CD4-positive, alpha-beta T cell (primary cell): ENCODE results near the gene SUMF2. TPM values are rescaled to one million over a fixed set of nuclear protein-coding genes. Genes with fewer than 3 reads are reported as not detected.

Source experiments
- ATAC-seq: fragments of 200-7000 bp; cut with Tn5 transposase; one replicate; pipeline ENCODE4 v1.10.0; 2022; ENCODE audit warnings: mild to moderate bottlenecking; ENCODE audit not compliant: poor library complexity
- CTCF ChIA-PET: fragments of 350-600 bp; sonication (Branson Sonifier 250); formaldehyde crosslinking; loops from one replicate; lab custom pipeline; 2021; ENCODE audit warnings: antibody characterized with exemption, inconsistent platforms; lab: Charles Lee
- POLR2A ChIA-PET: fragments of 350-600 bp; sonication (Branson Sonifier 250); formaldehyde crosslinking; loops from one replicate; lab custom pipeline; 2021; ENCODE audit warnings: antibody characterized with exemption, inconsistent platforms; lab: Charles Lee
- DNase-seq, 14 experiments: peaks; one replicate each; pipeline ENCODE4 v3.0.0-alpha.2; 2013 to 2020; ENCODE audit warnings: mixed read lengths in 2 of 14
- H3K27ac ChIP-seq, 2 donors: one replicate each; pipeline versions ENCODE4 v1.5.1 to v1.7.0; 2013; ENCODE audit warnings: low read length in 2 of 2, low read depth in 1 of 2, mild to moderate bottlenecking in 1 of 2
- H3K27me3 ChIP-seq, 2 experiments: 1 replicate in 1 of 2; 2 replicates in 1 of 2; pipeline versions ENCODE4 v1.6.1 to v1.7.0; 2013; ENCODE audit warnings: low read length in 2 of 2, control low read depth in 1 of 2, mild to moderate bottlenecking in 1 of 2, moderate library complexity in 1 of 2; ENCODE audit not compliant: insufficient read depth in 2 of 2, control insufficient read depth in 1 of 2
- H3K36me3 ChIP-seq: one replicate; pipeline ENCODE4 v1.6.1; 2013; ENCODE audit warnings: low read length, control low read depth; ENCODE audit not compliant: insufficient read depth
- H3K4me1 ChIP-seq: one replicate; pipeline ENCODE4 v1.6.1; 2013; ENCODE audit warnings: low read length, control low read depth; ENCODE audit not compliant: insufficient read depth
- H3K4me3 ChIP-seq: one replicate; pipeline ENCODE4 v1.5.1; 2013; ENCODE audit warnings: mild to moderate bottlenecking, low read length, moderate library complexity
- H3K9me3 ChIP-seq, 2 experiments: 1 replicate in 1 of 2; 2 replicates in 1 of 2; pipeline versions ENCODE4 v1.6.1 to v1.7.0; 2013; ENCODE audit warnings: low read length in 2 of 2, mild to moderate bottlenecking in 2 of 2, control low read depth in 1 of 2, moderate library complexity in 1 of 2; ENCODE audit not compliant: control insufficient read depth in 1 of 2, insufficient read depth in 1 of 2
- H3K27ac Mint-ChIP-seq: one replicate; pipeline ENCODE4 v1.8.0; 2020; ENCODE audit warnings: mixed read lengths
- H3K27me3 Mint-ChIP-seq: one replicate; pipeline ENCODE4 v1.8.0; 2021; ENCODE audit warnings: mixed read lengths
- H3K36me3 Mint-ChIP-seq: one replicate; pipeline ENCODE4 v1.8.0; 2021; ENCODE audit warnings: low read depth, mixed read lengths
- H3K4me1 Mint-ChIP-seq: one replicate; pipeline ENCODE4 v1.8.0; 2021; ENCODE audit warnings: low read depth, mixed read lengths
- H3K4me3 Mint-ChIP-seq: one replicate; pipeline ENCODE4 v1.8.0; 2020; ENCODE audit warnings: mild to moderate bottlenecking, mixed read lengths
- H3K9me3 Mint-ChIP-seq: one replicate; pipeline ENCODE4 v1.8.0; 2020; ENCODE audit warnings: mixed read lengths
- intact Hi-C, 2 experiments: fragments of 100-400 bp; cut with DNase I in 1 of 2; cut with micrococcal nuclease in 1 of 2; formaldehyde crosslinking; loops; one replicate each; pipeline versions ENCODE4 v1.15.1 to v1.9.0; 2023 to 2025; cut with DNase I, micrococcal nuclease
- total RNA-seq, 174 experiments: library from RNA in 2 of 174; stranded (reverse) in 2 of 174; gene quantifications; one replicate each; pipeline ENCODE4 v1.2.3 and lab custom pipeline; 2021 to 2026
- TF ChIP-seq, protein P1 (sequence below): fragments of 200-600 bp; IDR thresholded peaks from one replicate; pipeline ENCODE4 v1.8.0; 2022; ENCODE audit warnings: antibody characterized with exemption, mild to moderate bottlenecking

SUMF2 gene
- total RNA-seq, 2 experiments from 2014 or later, result 95.8 to 102 TPM

DNA sequence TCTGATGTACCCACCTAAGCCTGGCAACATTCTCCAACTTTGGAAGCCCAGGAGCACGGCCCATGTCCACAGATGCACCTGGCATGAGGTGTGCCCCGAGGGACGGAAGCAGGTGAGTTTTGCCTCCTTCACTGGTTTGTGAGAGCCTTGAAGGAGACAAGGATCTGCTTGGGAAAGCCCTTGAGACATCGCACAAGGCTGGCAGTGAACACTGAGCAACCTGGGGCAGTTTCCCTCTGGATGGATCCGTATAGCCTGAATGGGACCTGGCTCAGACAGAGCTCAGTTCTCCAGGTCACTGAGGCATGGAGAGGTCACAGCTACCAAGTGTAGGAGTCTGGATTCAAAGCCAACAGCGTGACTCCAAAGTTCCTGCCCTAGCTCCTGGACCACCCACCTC is 60.9 kb downstream of the SUMF2 start:
- Mint-ChIP-seq H3K4me1 (no peaks in the 10 kb centered on the region), H3K27me3 (no peaks in the 10 kb centered on the region), H3K27ac (no peak overlapping the region), H3K36me3 (no peaks in the 10 kb centered on the region), H3K9me3 (no peaks in the 10 kb centered on the region), H3K4me3 (no peak overlapping the region)
- TF ChIP-seq, protein P1, sequence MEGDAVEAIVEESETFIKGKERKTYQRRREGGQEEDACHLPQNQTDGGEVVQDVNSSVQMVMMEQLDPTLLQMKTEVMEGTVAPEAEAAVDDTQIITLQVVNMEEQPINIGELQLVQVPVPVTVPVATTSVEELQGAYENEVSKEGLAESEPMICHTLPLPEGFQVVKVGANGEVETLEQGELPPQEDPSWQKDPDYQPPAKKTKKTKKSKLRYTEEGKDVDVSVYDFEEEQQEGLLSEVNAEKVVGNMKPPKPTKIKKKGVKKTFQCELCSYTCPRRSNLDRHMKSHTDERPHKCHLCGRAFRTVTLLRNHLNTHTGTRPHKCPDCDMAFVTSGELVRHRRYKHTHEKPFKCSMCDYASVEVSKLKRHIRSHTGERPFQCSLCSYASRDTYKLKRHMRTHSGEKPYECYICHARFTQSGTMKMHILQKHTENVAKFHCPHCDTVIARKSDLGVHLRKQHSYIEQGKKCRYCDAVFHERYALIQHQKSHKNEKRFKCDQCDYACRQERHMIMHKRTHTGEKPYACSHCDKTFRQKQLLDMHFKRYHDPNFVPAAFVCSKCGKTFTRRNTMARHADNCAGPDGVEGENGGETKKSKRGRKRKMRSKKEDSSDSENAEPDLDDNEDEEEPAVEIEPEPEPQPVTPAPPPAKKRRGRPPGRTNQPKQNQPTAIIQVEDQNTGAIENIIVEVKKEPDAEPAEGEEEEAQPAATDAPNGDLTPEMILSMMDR, result no peak
- no peaks in the 10 kb centered on the region for H3K4me1 ChIP-seq
- intact Hi-C loops, result no loop called here
- no peak overlapping the region for H3K4me3 ChIP-seq
- H3K27me3 ChIP-seq, result no peaks in the 10 kb centered on the region
- H3K9me3 ChIP-seq, result no peaks in the 10 kb centered on the region
- H3K36me3 ChIP-seq, result no peaks in the 10 kb centered on the region
- ChIA-PET CTCF (no interaction called here), POLR2A (no interaction called here)
- H3K27ac ChIP-seq, result no peak overlapping the region
- no peak for DNase-seq
- ATAC-seq, result no peak

DNA sequence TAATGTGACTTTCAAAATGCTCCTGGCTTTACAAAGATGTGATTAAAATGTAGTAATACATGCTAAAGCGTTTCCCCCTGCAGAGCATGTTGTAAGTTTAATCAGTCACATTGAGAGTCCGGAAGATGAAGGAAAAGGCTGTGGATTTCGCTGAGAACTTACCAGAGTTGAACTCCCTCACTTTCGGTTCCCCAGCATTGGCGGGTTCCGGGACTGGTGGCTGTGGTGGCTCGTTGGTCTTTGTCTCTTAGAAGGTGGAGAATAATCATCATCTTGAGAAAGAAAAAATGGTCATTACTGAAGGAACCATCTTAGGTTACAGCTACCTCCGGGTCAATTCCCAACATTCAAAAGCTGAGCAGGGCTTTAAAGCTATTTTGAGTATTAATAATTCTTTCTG is 61.7 kb downstream of the SUMF2 start:
- H3K9me3 ChIP-seq, result no peaks in the 10 kb centered on the region
- intact Hi-C loops, result no loop called here
- Mint-ChIP-seq H3K4me3 (no peak overlapping the region), H3K4me1 (no peaks in the 10 kb centered on the region), H3K27me3 (no peaks in the 10 kb centered on the region), H3K36me3 (no peaks in the 10 kb centered on the region), H3K9me3 (no peaks in the 10 kb centered on the region), H3K27ac (no peak overlapping the region)
- H3K4me1 ChIP-seq, result no peaks in the 10 kb centered on the region
- ATAC-seq, result no peak
- TF ChIP-seq, protein P1, result no peak
- no peak overlapping the region for H3K27ac ChIP-seq
- H3K36me3 ChIP-seq, result no peaks in the 10 kb centered on the region
- ChIA-PET POLR2A (no interaction called here), CTCF (no interaction called here)
- H3K27me3 ChIP-seq, result no peaks in the 10 kb centered on the region
- DNase-seq, result no peak
- no peak overlapping the region for H3K4me3 ChIP-seq

DNA sequence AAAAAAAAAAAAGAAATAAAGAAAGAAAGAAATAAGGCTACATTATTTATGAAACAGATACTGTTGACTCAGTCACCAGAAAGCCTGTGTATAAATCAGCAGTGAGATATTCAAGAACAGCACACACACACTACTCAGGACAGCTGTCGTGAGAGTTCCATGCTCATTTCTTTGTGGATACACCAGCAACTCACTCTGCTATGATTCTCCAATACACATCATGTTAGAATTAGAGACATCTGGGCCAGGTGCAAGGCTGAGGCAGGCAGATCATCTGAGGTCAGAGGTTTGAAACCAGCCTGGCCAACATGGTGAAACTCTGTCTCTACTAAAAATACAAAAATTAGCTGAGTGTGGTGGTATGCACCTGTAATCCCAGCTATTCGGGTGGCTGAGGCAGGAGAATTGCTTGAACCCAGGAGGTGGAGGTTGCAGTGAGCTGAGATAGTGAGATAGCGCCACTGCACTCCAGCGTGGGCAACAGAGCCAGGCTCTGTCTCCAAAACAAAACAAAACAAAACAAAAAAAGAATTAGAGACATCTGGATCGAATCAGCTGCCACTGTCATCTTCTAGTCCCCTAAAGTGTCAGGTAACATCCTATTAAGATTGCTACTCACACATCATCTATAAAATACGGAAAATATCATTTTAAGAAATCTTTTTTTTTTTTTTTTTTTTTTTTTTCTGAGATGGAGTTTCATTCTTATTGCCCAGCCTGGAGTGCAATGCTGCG is 63.3 kb downstream of the SUMF2 start:
- no peaks in the 10 kb centered on the region for H3K36me3 ChIP-seq
- Mint-ChIP-seq H3K36me3 (no peaks in the 10 kb centered on the region), H3K4me1 (no peaks in the 10 kb centered on the region), H3K27me3 (no peaks in the 10 kb centered on the region), H3K27ac (no peak overlapping the region), H3K4me3 (no peak overlapping the region), H3K9me3 (no peaks in the 10 kb centered on the region)
- H3K27me3 ChIP-seq, result no peaks in the 10 kb centered on the region
- ChIA-PET POLR2A (interaction anchor here (0.6 kb wide), 1 partner anchor 21 kb away, joined by 3 read pairs; the partner anchor contains the start of gene CHCHD2), CTCF (interaction anchor here (0.6 kb wide), 1 partner anchor 205 kb away, joined by 3 read pairs; no protein-coding TSS in a partner anchor)
- DNase-seq (no peak), ATAC-seq (no peak)
- H3K4me1 ChIP-seq, result no peaks in the 10 kb centered on the region
- H3K4me3 ChIP-seq, result no peak overlapping the region
- H3K27ac ChIP-seq, result no peak overlapping the region
- intact Hi-C loops, result no loop called here
- TF ChIP-seq, protein P1, result no peak
- H3K9me3 ChIP-seq, result no peaks in the 10 kb centered on the region

Other genes with a start within 250 kb of the SUMF2 start
- not detected for gene SEPTIN14, start 201.5 kb upstream of the SUMF2 start, total RNA-seq
- gene ZNF713, start 176.8 kb upstream of the SUMF2 start, total RNA-seq, result 1 to 10 TPM; 1.3 to 1.8 TPM
- 1 to 10 TPM; 6.7 to 6.9 TPM for gene MRPS17, start 112.4 kb upstream of the SUMF2 start, total RNA-seq
- 10 to 100 TPM; 40.7 to 45.9 TPM for gene NIPSNAP2, start 99.7 kb upstream of the SUMF2 start, total RNA-seq
- 1 to 10 TPM; 1.2 to 1.9 TPM for gene PSPH, start 12.8 kb upstream of the SUMF2 start, total RNA-seq
- 10 to 100 TPM; 31.8 to 33.0 TPM for gene CCT6A, start 12.5 kb upstream of the SUMF2 start, total RNA-seq
- gene PHKG1, start 28.7 kb downstream of the SUMF2 start, total RNA-seq, result 10 to 100 TPM in 1 of 2 experiments, 1 to 10 TPM in 1; 9.7 to 11.5 TPM
- 100 to 1,000 TPM; 250 to 252 TPM for gene CHCHD2, start 42.2 kb downstream of the SUMF2 start, total RNA-seq
- not detected for gene NUPR2, start 52.1 kb downstream of the SUMF2 start, total RNA-seq